ENCODE results near the gene CIRBP.
A peak's percentile ranks its signal among the peaks of the same experiment; 100 is the strongest.

Gene CIRBP

DNA sequence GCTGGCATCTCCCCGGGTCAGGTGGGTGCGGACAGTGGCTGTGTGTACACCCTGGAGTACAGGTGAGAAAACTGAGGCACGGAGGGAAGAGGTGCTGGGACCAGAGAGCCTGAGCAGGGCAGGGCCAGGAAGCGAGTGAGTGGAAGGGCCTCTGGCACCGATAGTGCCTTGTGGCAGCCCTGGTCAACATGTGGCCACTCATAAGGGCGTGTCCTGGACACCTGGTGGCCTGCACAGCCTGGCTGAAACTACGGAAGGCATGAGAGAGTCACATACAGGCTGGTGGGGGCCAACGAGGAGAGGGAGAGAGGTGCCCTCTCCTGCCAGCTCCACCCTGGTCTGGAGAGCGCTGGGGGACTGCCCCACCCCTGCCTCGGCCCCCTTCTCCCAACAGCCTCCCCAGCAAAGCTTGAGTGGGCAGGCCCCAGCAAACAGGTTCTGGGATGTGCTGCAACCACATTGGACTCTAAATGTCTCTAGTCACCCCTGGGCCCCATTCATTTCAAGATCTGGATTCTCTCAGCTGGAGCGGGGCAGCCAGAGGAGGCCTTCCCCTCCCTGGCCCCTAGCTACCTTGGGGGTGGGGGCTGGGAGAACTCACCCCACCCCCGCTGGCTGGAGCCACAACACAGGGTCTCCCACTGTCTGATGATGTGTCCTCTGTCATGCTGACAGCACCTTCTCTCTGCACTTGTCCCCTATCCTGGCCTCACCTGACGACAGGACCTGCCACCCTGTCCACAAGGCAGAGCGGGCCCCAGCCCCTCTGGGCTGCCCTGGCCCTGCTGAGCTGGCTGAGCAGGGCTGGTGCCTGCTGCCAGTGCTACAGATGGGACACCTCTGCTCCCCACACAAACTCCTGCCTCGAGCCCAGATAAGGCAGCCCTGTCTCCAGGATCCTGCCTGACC is 37.1 kb upstream of the CIRBP start:
- peak; percentile 52 for DNase-seq

DNA sequence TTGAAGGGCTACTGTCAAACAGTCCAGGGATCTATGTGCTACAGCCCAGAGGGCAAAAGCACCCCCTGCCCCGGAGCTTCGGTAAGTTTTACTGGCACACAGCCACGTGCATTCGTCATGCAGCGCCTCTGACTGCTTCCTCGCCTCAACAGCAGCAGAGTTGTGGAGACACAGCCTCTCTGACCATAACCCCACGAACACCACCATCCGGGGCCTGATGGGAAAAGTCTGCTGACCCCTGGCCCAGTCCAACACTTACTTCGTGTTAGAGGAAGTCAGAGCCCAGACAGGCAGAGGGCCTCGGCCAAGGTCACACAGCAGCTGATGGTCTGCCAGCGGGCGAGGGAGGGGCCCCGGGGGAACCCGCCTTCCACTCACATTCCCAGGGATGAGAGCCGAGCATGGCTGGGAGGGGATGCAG is 36.5 kb upstream of the CIRBP start:
- no peak for DNase-seq

DNA sequence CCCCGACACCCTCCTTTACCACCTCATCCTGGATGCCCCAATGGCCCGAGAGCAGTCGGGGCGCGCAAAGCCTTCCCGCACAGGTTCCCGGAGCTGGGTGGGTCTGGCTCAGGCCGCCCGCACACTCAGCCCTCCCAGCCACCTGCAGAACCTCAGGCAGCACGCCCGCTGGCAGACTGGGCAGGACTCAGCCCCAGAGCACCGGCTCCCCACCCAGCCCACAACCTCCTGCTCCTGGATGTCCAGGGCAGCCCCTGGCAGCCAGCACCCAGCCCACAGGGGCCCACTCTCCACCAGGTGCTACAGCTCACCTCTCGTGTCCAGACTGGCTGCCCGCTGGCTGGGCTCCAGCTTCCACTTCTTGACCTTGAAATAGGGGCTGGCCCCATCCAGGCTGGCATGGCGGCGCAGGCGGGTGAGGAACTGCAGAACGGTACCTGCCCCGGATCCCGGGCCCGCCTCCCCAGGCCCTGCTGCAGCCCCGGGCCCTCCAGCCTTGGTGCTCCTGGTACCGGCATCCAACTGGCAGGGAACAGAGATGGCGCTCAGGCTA is 35.9 kb upstream of the CIRBP start:
- DNase-seq: no peak

DNA sequence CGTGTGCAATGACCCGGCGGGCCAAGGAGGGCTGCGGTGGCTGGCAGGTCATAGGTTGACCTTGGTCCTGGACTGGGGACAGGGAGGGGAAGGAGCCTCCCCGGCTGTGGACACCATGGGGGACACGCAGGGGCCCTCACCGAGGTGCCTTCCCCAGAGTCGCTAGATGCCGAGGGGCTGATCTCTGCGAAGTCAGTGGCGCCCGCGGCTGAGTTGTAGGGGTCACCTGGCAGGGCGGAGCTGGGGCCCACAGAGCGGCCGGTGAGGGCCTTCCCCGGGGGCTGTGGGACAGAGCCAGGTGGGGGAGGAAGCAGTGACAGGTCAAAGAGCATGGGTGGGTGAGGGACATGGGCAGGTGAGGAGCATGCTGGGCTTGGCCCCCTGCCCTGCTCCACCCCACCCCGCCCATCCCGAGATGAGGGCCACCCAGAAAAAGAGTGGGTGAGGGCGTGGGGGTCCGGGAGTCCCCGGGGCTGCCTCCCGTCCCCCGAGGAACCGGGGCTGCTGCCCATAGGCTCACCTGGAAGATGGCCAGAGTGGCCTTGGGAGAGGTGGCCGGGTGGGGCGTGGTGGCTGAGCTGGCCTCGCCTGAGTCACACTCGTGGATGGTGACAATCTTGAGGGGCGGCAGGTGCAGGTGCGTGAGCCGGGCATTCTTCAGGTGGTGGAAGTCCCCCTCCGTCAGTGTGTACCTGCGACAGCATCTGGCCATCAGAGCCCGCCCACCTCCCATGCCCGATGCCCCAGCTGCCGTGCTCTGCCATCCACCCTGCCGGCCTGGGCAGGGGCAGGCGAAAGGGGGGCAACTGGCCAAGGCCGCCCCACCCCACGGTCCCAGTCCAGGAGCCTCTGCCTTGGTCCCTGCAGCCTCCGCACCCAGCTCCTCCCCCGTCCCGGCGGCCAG is 34.8 kb upstream of the CIRBP start:
- no peak for DNase-seq

DNA sequence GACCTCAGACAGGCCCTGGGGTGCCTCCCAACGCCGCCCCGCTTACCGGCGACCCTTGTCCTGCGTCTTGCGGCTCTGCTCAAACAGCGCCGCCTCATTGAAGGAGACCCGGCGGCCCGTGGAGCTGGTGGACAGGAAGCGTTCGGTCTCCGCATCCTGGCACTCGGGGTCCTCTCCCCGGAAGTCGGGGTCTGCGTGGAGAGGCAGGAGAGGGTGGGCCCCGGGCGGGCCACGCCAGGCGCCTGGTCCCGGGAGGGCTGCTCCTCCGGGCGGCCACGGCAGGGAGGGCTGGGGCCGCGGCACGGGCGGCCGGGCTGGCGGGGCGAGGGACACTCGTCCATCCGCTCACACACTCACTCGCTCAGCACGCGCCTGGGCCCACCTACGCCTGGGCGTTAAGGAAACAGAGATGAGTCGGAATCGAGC is 34.2 kb upstream of the CIRBP start:
- DNase-seq: no peak

DNA sequence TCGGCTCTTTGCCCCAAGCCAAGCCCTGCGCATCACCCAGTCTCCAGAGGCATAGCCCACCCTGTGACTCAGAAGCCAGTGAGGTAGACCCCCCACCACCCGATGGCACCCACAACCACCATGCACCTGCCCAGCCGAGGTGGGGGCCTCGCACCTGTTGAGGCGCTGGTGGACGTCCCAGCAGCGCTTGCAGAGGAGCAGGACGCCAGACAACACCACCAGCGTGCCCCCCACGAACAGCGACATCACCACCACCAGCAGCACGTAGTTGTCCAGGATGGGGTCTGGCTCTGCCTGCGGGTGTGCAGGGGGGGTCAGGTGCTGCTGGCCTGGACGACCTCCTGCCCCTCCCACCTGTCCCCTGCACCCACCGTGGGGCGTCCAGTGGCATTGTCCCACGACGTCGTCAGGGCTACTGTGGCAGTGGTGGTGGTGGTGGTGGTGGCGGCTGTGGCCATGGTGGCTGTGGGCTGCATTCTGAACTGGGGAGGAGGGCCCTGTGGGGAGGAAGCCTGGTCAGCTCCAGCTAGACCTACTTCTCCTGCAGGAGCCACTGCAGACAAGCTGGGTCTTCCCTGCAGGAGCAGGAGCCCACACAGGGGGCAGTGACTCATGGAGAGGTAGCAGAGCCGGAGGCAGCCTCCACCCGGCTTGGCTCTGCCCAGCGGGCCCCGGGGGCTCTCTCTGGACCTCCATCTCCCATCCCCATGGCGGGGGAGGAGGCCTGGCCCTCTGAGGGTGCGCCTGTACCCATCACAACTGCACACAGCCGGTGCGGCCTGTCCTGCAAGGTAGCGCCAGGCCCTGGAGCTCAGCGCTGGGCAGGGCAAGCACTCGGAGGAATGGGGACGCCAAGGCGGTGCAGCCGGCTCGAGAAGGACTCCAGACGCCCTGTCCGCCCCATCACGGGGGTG is 33.2 kb upstream of the CIRBP start:
- DNase-seq: no peak

DNA sequence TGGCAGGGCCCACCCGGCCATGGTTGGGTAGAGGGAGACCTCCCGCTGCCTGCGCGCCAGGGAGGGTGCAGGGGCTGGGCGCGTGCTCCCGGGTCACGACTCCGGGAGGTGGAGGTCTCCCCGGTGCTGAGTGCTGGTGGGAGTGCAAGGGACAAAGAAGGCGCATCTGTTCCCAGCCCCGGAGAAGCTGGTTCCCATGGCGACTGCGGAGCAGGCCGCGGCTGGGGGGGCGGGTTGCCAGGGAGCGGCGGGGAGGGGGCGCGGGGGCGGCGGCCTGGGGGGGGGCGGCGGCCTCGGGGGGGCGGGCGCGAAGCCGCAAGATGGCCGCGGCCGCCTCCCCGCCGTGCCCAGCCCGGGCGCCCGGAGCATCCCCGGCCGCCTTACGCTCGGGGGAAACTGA is 32.6 kb upstream of the CIRBP start:
- DNase-seq: no peak

DNA sequence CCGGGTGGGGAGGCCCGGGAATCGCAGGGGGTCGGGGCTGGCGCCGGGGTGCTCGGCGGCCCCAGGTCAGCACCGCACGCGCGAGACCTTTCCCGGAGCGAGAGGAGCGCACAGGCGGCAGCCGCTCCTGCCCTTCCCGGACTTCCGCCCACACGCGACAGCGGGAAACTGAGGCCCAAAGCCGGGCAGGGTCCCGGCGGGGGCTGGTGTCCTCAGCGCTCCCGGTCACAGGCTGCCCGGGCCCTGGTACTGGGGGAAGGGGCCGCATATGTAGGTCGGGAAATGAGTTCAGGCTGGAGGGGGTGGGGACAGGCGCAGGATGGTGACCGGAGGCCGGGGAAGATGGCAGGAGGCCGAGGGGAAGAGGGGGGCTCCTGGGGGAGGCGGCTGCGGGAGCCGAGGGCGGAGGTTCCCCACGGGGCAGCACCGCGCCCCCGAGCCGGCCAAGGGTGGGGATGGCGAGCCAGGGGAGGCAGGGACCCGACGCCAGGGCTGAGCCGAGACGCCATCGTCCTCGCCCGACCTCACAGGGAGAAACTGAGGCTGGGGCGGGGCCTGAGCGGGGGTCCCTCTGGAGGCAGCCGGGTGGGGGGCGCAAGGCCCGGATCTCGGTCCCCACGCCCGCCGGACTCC is 32.0 kb upstream of the CIRBP start:
- peak; percentile 50 for DNase-seq

DNA sequence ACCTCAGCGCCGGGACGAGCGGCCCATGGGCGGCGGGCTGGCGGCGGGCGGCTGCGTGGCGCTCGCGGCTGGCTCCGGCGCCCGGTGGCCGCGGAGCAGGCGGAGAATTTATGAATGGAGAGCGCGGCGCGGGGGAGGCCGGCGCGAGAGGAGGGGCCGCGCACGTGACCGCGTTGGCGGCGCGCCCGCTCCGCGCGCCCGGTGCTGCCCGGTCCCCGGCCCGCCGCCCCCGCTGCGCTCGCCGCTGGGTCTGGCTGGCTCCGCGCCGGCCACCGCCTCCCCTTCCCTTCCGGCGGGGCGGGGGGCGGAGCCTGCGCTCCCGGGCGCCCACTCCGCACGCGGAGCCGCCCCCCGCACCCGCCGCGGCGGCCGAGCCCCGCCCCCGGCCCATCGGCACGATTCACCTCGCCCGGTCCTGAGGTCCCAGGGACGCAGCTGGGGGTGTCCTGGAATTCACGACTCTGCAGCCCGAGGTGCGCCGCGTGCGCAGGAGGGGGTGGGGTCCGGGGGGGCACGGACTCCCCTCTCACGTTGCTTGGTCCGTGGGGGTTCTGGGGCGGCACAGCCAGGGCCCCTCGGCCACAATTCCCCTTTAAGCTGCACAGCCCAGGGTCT is 31.3 kb upstream of the CIRBP start, which contains the start of gene CBARP:
CBARP (minus strand) TSS at position 252 of the 615 bp plus-strand sequence. CDS start 1,905 bp downstream, outside the sequence.
- peak; percentile 60 for DNase-seq

DNA sequence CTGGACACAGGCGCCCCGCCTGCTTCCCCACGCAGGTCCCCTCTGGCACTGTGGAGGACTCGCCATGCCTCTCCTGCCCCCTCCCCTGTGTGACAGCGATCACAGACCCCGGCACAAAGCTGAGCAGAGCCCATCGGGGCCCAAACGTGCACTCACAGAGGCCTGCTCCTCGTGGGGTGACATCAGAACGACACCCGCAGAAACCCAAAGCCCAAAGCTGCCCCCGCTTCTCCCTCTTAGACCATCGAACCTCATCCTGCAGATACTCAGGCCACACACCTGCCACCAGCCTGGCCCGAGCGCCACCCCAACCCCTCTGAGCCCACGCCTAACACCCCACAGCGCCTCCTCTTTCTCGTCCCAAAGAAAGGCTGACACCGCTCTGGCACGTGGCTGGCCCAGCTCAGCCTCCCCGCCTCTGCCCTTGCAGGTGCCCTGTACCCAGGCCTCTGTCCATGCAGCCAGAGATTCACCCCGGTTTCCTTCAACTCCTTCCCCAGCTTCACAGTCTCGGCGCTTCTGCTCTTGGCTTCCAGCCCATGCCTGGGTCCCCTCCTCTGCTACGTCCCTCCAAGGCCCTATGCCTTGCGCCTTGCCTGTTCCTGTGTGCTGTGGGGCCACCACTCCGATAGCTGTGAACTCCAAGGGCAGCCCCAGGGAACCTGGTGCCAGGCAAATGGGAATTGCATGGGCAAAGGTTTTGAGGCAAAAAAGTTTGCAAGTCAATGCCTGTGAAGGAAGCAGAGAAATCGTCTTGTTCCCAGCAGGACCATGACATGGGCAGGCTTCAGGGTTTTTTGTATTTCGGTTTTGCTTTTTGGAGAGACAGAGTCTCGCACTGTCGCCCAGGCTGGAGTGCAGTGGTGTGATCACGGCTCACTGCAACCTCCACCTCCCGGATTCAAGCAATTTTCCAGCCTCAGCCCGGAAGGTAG is 30.5 kb upstream of the CIRBP start:
- DNase-seq: peak; percentile 26

DNA sequence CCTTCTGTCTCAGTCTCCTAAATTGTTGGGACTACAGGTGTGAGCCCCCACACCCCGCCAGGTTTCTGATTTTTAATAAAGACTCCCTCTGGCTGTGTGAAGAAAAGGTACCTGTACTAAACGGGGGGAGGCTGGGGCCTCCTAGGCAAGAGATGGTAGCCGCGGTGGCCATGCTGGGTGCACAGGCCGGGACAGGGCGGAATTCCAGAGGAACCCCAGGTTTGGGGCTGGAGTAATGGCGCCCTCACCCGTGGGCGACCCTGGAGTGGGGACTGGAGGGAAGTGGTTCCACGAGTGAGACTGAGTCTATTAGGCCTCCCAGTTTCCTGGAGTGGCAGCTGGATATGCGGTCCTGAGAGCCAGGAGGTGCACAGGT is 29.7 kb upstream of the CIRBP start:
- no peak for DNase-seq

DNA sequence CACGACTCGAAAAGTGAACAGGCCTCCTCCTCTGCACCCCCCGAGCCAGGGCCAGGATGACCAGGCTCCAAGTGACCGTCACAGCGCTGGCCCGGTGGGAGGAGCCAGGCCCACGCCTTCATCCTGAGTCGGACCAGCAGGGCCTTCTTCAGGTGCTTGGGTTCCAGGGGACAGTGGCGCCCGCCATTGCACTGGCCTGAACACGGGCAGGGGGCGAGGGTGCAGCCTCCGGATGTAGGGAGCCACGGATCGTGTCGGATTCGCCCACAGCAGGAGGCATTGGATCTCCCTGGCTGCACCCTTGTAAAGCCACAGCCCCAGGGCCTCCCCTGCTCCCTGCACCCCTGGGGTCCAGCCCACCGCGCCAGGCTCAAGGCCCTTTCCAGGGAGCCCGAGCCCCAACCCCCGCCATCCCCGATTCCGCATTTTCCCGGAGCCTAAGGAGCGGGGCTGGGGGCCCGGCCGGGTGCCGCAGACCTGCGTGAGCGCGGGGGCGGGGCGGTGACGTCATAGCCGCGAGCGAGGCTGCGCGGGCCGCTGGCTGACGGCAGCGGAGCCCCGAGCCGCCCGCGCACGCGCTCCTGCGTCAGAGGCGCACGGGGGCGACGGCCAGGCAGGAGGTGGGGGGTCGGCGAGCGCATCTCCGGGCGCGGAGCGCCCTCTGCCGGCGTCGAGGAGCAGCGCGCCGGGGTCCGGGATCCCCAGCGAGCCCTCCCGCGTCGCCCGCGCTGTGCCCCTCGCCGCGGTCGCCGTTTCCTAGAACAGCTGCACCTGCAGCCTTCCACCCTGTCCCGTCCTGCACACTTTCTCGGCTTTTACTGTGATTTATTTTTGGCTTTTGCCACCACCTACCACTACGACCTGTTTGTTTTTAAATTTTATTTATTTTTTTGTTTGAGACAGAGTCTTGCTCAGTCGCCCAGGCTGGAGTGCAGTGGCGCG is 29.1 kb upstream of the CIRBP start:
- peak; percentile 94 for DNase-seq

DNA sequence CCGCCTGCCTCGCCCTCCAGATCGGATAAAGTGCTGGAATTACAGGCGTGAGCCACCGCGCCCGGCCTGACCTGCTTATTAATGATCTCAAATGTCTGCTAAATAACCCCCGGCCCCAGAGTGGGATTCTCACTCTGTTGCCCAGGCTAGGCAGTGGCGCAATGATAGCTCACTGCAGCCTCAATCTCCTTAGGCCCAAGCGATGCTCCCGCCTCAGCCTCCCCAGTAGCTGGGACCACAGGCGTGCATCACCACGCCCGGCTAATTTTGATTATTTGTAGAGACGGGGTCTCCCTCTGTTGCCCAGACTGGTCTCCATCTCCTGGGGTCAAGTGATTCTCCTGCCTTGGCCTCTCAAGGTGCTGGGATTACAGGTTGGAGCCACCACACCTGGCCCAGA is 28.2 kb upstream of the CIRBP start:
- peak; percentile 51 for DNase-seq

DNA sequence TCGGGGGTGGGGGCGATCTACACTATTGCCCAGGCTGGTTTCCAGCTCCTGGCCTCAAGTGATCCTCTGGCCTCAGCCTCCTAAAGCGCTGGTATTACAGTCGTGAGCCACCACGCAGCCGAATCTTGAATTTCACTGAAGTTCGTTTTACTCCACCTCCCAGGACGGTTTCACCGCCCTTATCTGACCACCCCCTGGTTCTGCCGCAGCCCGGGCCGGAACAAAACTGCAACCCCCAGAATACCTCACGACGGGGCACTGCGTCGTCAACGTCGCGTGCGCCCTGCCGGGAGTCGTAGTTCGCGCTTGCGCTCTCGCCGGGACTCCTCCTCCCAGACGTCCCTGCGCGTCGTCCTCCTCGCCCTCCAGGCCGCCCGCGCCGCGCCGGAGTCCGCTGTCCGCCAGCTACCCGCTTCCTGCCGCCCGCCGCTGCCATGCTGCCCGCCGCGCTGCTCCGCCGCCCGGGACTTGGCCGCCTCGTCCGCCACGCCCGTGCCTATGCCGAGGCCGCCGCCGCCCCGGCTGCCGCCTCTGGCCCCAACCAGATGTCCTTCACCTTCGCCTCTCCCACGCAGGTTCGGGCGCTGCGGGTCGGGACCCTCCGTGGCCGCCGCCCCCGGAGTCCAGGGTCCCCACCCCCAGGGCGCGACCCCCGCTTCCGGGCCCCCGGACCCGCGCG is 27.6 kb upstream of the CIRBP start, which contains the start of gene ATP5F1D:
ATP5F1D (plus strand) TSS at position 335 of the 679 bp plus-strand sequence; CDS start at position 435, 100 bp downstream.
- DNase-seq: peak; percentile 96

DNA sequence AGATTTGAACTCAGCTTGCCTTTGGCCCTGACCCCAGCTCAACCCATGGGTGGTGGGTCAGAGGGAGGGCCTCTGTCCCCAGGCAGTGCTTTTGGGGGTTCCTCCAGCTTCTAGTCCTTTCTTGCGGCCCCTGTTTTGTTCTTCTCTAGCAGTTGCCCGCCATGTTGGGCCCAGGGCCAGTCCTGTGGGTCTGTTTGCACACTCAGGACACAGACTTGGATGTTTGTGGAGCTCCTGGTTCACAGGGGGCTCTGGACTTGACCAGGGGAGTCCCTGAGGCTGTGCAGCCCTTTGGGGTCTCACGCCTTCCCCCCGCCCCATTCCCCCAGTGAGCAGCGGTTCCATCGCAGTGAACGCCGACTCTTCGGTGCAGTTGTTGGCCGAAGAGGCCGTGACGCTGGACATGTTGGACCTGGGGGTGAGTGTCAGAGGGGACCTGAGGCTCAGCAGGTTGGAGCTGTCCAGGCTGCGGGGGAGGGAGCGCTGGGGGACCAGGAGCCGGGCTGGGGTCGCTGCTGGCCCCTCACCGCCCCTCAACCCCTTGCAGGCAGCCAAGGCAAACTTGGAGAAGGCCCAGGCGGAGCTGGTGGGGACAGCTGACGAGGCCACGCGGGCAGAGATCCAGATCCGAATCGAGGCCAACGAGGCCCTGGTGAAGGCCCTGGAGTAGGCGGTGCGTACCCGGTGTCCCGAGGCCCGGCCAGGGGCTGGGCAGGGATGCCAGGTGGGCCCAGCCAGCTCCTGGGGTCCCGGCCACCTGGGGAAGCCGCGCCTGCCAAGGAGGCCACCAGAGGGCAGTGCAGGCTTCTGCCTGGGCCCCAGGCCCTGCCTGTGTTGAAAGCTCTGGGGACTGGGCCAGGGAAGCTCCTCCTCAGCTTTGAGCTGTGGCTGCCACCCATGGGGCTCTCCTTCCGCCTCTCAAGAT is 25.1 kb upstream of the CIRBP start:
- DNase-seq: peak; percentile 84

DNA sequence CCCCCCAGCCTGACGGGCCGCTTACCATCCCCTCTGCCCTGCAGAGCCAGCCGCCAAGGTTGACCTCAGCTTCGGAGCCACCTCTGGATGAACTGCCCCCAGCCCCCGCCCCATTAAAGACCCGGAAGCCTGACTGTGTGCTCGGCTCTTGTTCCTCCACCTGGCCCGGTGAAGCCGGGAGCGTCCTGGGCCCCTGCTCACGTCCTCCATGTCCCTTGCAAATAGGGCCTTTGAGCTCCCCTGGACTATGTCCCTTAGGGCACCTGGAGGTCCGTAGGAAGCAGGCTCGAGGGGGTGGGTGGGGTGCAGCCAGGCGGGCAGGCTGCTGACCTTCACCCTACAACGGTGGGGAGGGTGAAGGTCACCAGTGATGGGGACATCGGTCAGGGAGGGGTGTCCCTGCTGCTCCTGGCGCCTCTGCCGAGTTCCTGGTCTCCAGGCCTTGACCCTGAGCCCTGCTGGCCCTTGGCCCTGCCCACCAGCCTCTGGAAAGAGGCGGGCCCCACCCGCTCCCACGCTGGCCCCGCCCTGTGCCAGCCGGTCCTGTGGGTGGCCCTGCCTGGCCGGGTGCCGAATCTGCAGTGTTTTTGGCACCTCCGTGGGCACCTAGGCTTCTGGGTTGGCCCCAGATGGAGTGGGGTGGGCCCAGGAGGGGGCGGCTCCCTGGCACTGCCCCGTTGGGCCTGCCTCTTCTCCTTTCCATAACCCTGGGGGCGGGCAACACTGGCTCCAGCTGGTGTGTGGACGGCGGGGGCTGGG is 24.3 kb upstream of the CIRBP start:
- peak; percentile 34 for DNase-seq
